A673 (cell line): Measurements from ENCODE around the gene SLC6A20. TPM values are rescaled to one million over a fixed set of nuclear protein-coding genes. Genes with fewer than 3 reads are reported as not detected.

Experiments used
- BruUV-seq: library from RNA; stranded (reverse); fragments of 400-500 nt; replicated peaks from 2 replicates; lab custom pipeline; 2021; lab: Mats Ljungman, UMichigan
- CTCF ChIA-PET: fragments of 300-600 bp; sonication (Branson Sonifier 250); formaldehyde crosslinking; loops from one replicate; lab custom pipeline; 2022; ENCODE audit warnings: antibody characterized with exemption; lab: Charles Lee
- POLR2A ChIA-PET: fragments of 300-600 bp; sonication (Branson Sonifier 250); formaldehyde crosslinking; loops from one replicate; lab custom pipeline; 2022; ENCODE audit warnings: antibody characterized with exemption; ENCODE audit not compliant: low non-redundant PET; lab: Charles Lee
- DNase-seq: peaks from one replicate; pipeline ENCODE4 v3.0.0-alpha.2; 2015; ENCODE audit warnings: low spot score
- H3K27ac ChIP-seq: fragments of 200-600 bp; sonication (generic); 2 replicates; pipeline ENCODE4 v1.5.1; 2016; ENCODE audit warnings: mixed run types, low read depth, mild to moderate bottlenecking, mixed read lengths, antibody characterized with exemption, low read length; ENCODE audit not compliant: poor library complexity, severe bottlenecking
- H3K27me3 ChIP-seq: fragments of 200-600 bp; sonication (generic); replicated peaks from 2 replicates; pipeline ENCODE4 v1.6.1; 2017; ENCODE audit warnings: mixed run types, low read depth, mild to moderate bottlenecking, mixed read lengths, antibody characterized with exemption, low read length; ENCODE audit not compliant: insufficient read depth, poor library complexity
- H3K36me3 ChIP-seq: fragments of 200-600 bp; sonication (generic); 2 replicates; pipeline ENCODE4 v1.6.1; 2016; ENCODE audit warnings: mixed run types, mild to moderate bottlenecking, mixed read lengths, antibody characterized with exemption, low read length; ENCODE audit not compliant: insufficient read depth, poor library complexity, severe bottlenecking
- H3K4me1 ChIP-seq: fragments of 200-600 bp; sonication (generic); 2 replicates; pipeline ENCODE4 v1.6.1; 2017; ENCODE audit warnings: mixed run types, mild to moderate bottlenecking, mixed read lengths, antibody characterized with exemption, low read length; ENCODE audit not compliant: insufficient read depth, poor library complexity, severe bottlenecking
- H3K4me3 ChIP-seq: fragments of 200-600 bp; sonication (generic); 2 replicates; pipeline ENCODE4 v1.5.1; 2016; ENCODE audit warnings: low read depth, mixed run types, mild to moderate bottlenecking, mixed read lengths, low read length; ENCODE audit not compliant: poor library complexity, severe bottlenecking
- H3K9me3 ChIP-seq: fragments of 200-600 bp; sonication (generic); 2 replicates; pipeline ENCODE4 v1.6.1; 2016; ENCODE audit warnings: mixed run types, low read depth, mild to moderate bottlenecking, mixed read lengths, antibody characterized with exemption, low read length; ENCODE audit not compliant: poor library complexity, severe bottlenecking
- EZH2 ChIP-seq: fragments of 200-600 bp; sonication (generic); IDR thresholded peaks from 2 replicates; pipeline ENCODE4 v1.6.1; 2017; ENCODE audit warnings: borderline replicate concordance, low read depth, mild to moderate bottlenecking, mixed read lengths, antibody characterized with exemption, low read length; ENCODE audit not compliant: poor library complexity, severe bottlenecking
- intact Hi-C: fragments of 100-400 bp; cut with micrococcal nuclease; formaldehyde crosslinking; loops from one replicate; pipeline ENCODE4 v1.10.0; 2022; ENCODE audit not compliant: unreplicated experiment
- total RNA-seq: library from RNA; stranded (reverse); gene quantifications from 2 replicates; pipeline ENCODE4 v1.2.3, GENCODE V29; 2021
- TF ChIP-seq, protein P1 (sequence below): fragments of 300-800, 200-600 bp; sonication (generic); conservative IDR thresholded peaks from 2 replicates; pipeline ENCODE4 v1.5.1; 2017; ENCODE audit warnings: low read depth, mild to moderate bottlenecking, antibody characterized with exemption, low read length, moderate library complexity, mixed read lengths

The SLC6A20 gene
- total RNA-seq, 1 experiment from 2014 or later = not detected

DNA sequence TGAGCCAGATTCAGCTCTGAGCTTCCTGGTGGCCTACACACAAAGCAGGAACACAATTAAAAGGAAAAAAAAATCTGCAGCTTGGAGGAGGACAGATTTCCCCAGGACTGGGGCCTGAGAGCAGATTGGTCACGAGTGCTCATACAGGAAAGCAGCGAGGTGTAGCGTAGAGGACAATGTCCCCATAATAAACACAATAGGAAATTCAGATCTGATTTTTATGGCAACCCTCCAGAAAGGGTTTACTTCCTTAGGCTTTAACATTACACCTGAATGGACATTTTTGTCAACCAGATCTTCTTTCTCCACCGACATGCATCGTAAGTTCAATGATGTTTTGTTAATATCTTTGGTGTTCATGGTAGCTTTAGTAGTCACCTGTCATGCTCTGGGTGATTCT lies 23.3 kb downstream of the SLC6A20 start:
- ChIA-PET POLR2A (no interaction called here), CTCF (no interaction called here)
- H3K9me3 ChIP-seq = no peaks in the 10 kb centered on the region
- H3K27me3 ChIP-seq = no peaks in the 10 kb centered on the region
- TF ChIP-seq, protein P1, sequence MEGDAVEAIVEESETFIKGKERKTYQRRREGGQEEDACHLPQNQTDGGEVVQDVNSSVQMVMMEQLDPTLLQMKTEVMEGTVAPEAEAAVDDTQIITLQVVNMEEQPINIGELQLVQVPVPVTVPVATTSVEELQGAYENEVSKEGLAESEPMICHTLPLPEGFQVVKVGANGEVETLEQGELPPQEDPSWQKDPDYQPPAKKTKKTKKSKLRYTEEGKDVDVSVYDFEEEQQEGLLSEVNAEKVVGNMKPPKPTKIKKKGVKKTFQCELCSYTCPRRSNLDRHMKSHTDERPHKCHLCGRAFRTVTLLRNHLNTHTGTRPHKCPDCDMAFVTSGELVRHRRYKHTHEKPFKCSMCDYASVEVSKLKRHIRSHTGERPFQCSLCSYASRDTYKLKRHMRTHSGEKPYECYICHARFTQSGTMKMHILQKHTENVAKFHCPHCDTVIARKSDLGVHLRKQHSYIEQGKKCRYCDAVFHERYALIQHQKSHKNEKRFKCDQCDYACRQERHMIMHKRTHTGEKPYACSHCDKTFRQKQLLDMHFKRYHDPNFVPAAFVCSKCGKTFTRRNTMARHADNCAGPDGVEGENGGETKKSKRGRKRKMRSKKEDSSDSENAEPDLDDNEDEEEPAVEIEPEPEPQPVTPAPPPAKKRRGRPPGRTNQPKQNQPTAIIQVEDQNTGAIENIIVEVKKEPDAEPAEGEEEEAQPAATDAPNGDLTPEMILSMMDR = no peak
- TF ChIP-seq EZH2 = no peak
- no peak for DNase-seq
- BruUV-seq = no TSS peak
- no peak overlapping the region for H3K4me3 ChIP-seq
- intact Hi-C loops = no loop called here
- no peak overlapping the region for H3K27ac ChIP-seq
- no peaks in the 10 kb centered on the region for H3K36me3 ChIP-seq
- no peaks in the 10 kb centered on the region for H3K4me1 ChIP-seq

DNA sequence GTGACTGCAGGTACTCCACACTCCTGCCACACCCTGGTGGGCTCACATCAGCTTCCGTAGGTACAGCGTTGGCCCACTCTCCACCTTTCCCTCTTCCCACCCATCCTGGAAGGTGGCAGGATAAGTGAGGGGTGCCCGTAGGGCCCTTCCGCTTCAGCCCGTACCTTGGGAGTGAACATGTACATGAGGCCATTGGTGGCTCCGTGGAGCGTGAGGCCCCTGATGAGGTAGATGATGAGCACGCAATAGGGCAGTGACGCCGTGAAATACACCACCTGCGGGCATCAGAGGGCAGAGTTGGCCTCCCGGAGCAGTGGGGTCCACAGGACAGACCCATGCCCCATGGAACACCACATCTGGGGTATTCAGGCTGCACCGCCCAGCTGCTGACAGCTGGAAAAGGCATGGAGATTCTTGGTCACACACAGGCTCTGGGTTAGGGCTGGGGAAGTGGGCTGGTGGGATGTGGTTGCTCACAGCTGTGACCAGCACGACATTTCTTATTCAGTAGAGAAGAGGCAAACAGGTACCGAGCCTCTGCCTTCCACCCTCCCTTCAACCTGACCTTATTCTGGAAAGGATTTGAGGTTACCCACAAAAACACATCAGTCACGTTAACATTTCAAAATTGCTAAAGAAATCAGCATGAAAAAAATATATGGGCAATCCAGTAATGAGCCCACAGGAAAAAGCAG lies 23.8 kb downstream of the SLC6A20 start:
- no peaks in the 10 kb centered on the region for H3K27me3 ChIP-seq
- no TSS peak for BruUV-seq
- no peaks in the 10 kb centered on the region for H3K4me1 ChIP-seq
- H3K4me3 ChIP-seq = no peak overlapping the region
- ChIA-PET CTCF (no interaction called here), POLR2A (no interaction called here)
- DNase-seq = no peak
- no peak for TF ChIP-seq EZH2
- TF ChIP-seq, protein P1 = no peak
- H3K36me3 ChIP-seq = no peaks in the 10 kb centered on the region
- H3K9me3 ChIP-seq = no peaks in the 10 kb centered on the region
- intact Hi-C loops = no loop called here
- no peak overlapping the region for H3K27ac ChIP-seq

DNA sequence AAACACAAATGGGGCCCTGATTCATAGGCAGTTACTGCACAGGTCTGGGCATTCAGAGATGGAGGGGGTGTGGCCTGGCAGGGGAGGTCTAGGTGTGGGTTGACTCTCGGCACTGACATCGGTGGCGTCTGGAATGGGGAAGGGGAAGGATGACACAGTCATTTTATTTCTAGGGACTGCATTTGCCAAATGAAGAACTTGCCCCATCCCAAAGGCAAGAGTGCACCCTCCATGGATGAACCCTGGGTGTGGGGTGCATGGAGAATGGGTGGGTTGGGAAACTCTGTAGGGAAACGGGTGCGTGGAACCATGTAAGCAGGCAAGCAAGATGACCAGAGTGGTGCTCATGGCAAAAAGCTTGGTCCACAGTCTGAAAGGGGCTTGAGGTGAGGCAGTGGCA lies 24.5 kb downstream of the SLC6A20 start:
- Histone ChIP-seq H3K36me3 (no peaks in the 10 kb centered on the region), H3K27me3 (no peaks in the 10 kb centered on the region), H3K9me3 (no peaks in the 10 kb centered on the region), H3K27ac (no peak overlapping the region), H3K4me3 (no peak overlapping the region), H3K4me1 (no peaks in the 10 kb centered on the region)
- TF ChIP-seq EZH2 = no peak
- TF ChIP-seq, protein P1 = no peak
- intact Hi-C loops = no loop called here
- ChIA-PET POLR2A (no interaction called here), CTCF (no interaction called here)
- DNase-seq = no peak
- BruUV-seq = no TSS peak
